Measurements from ENCODE around the gene PKN2.
"Not testable (repeated sequence)": the region's sequence is repeated elsewhere in the genome, so short reads cannot be mapped to it uniquely, and the experiment has no call there.

Gene PKN2

DNA sequence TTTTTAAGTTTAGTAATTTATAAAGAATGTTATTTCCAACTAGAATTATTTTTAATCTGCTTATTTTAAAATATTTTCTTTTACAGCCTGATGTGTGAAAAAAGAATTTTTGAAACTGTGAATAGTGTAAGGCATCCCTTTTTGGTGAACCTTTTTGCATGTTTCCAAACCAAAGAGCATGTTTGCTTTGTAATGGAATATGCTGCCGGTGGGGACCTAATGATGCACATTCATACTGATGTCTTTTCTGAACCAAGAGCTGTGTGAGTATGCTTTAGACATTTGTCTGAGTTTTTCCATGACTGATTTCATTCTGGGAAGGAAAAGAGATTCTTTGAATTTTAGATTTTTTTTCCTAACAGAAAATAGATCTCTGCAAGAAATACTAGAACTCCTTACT is 129.4 kb downstream of the PKN2 start:
- Histone ChIP-seq H3K27me3 (ENCODE audit: control insufficient read depth, insufficient read depth, low read length) (no peaks in the 10 kb centered on the region), H3K27ac (ENCODE audit: low read depth, low read length) (no peak overlapping the region), H3K36me3 (ENCODE audit: control insufficient read depth, insufficient read depth, low read length) (peaks cover 3% of the 10 kb centered on the region), H3K4me3 (ENCODE audit: low read length) (no peak overlapping the region), H3K9ac (ENCODE audit: low read length) (no peak overlapping the region), H3K4me1 (ENCODE audit: control insufficient read depth, insufficient read depth, low read length) (no peaks in the 10 kb centered on the region)

DNA sequence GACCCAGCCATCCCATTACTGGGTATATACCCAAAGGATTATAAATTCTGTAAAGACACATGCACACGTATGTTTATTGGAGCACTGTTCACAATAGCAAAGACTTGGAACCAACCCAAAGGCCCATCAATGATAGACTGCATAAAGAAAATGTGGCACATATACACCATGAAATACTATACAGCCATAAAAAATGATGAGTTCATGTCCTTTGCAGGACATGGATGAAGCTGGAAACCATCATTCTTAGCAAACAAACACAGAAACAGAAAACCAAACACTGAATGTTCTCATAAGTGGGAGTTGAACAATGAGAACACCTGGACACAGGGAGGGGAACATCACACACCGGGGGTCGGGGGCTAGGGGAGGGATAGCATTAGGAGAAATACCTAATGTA is 135.6 kb downstream of the PKN2 start:
- not testable (repeated sequence) for H3K27ac ChIP-seq (ENCODE audit: low read depth, low read length); H3K27me3 ChIP-seq (ENCODE audit: control insufficient read depth, insufficient read depth, low read length); H3K36me3 ChIP-seq (ENCODE audit: control insufficient read depth, insufficient read depth, low read length); H3K4me3 ChIP-seq (ENCODE audit: low read length); H3K9ac ChIP-seq (ENCODE audit: low read length); H3K4me1 ChIP-seq (ENCODE audit: control insufficient read depth, insufficient read depth, low read length)

- H3K4me3 ChIP-seq (ENCODE audit: low read length): no peak overlapping the region
- H3K4me1 ChIP-seq (ENCODE audit: control insufficient read depth, insufficient read depth, low read length): peaks cover 8% of the 10 kb centered on the region
- H3K36me3 ChIP-seq (ENCODE audit: control insufficient read depth, insufficient read depth, low read length): peaks cover 2% of the 10 kb centered on the region
These were observed 141.6 kb downstream of the PKN2 start for GRCh38 chr1:88825721-88826120.

GRCh38 chr1:88847643-88848042 is 163.6 kb downstream of the PKN2 start:
- peaks cover 5% of the 10 kb centered on the region for H3K36me3 ChIP-seq (ENCODE audit: control insufficient read depth, insufficient read depth, low read length)
- no peak overlapping the region for H3K27ac ChIP-seq (ENCODE audit: low read depth, low read length)
- no peaks in the 10 kb centered on the region for H3K27me3 ChIP-seq (ENCODE audit: control insufficient read depth, insufficient read depth, low read length)
- H3K4me1 ChIP-seq (ENCODE audit: control insufficient read depth, insufficient read depth, low read length): no peaks in the 10 kb centered on the region
- no peak overlapping the region for H3K4me3 ChIP-seq (ENCODE audit: low read length)
- H3K9ac ChIP-seq (ENCODE audit: low read length): no peak overlapping the region

More at GRCh38 chr1:88825721-88826120, 141.6 kb downstream of the PKN2 start:
- Histone ChIP-seq H3K9ac (ENCODE audit: low read length) (no peak overlapping the region), H3K27ac (ENCODE audit: low read depth, low read length) (no peak overlapping the region), H3K27me3 (ENCODE audit: control insufficient read depth, insufficient read depth, low read length) (no peaks in the 10 kb centered on the region)

GRCh38 chr1:88851303-88852063 is 167.4 kb downstream of the PKN2 start:
- H3K4me1 ChIP-seq (ENCODE audit: control insufficient read depth, insufficient read depth, low read length): no peaks in the 10 kb centered on the region
- H3K4me3 ChIP-seq (ENCODE audit: low read length): no peak overlapping the region
- no peak overlapping the region for H3K9ac ChIP-seq (ENCODE audit: low read length)
- H3K27me3 ChIP-seq (ENCODE audit: control insufficient read depth, insufficient read depth, low read length): no peaks in the 10 kb centered on the region
- H3K27ac ChIP-seq (ENCODE audit: low read depth, low read length): no peak overlapping the region
- peaks cover 12% of the 10 kb centered on the region for H3K36me3 ChIP-seq (ENCODE audit: control insufficient read depth, insufficient read depth, low read length)

- Histone ChIP-seq H3K4me1 (ENCODE audit: control insufficient read depth, insufficient read depth, low read length) (peaks cover 6% of the 10 kb centered on the region), H3K27ac (ENCODE audit: low read depth, low read length) (no peak overlapping the region), H3K27me3 (ENCODE audit: control insufficient read depth, insufficient read depth, low read length) (no peaks in the 10 kb centered on the region), H3K4me3 (ENCODE audit: low read length) (no peak overlapping the region), H3K36me3 (ENCODE audit: control insufficient read depth, insufficient read depth, low read length) (peaks cover 4% of the 10 kb centered on the region), H3K9ac (ENCODE audit: low read length) (no peak overlapping the region)
These were observed 183.9 kb downstream of the PKN2 start for GRCh38 chr1:88867743-88868521.

- not testable (repeated sequence) for H3K36me3 ChIP-seq (ENCODE audit: control insufficient read depth, insufficient read depth, low read length); H3K9ac ChIP-seq (ENCODE audit: low read length); H3K27ac ChIP-seq (ENCODE audit: low read depth, low read length); H3K4me3 ChIP-seq (ENCODE audit: low read length); H3K27me3 ChIP-seq (ENCODE audit: control insufficient read depth, insufficient read depth, low read length); H3K4me1 ChIP-seq (ENCODE audit: control insufficient read depth, insufficient read depth, low read length)
These were observed 185.6 kb downstream of the PKN2 start for GRCh38 chr1:88869644-88870043.

DNA sequence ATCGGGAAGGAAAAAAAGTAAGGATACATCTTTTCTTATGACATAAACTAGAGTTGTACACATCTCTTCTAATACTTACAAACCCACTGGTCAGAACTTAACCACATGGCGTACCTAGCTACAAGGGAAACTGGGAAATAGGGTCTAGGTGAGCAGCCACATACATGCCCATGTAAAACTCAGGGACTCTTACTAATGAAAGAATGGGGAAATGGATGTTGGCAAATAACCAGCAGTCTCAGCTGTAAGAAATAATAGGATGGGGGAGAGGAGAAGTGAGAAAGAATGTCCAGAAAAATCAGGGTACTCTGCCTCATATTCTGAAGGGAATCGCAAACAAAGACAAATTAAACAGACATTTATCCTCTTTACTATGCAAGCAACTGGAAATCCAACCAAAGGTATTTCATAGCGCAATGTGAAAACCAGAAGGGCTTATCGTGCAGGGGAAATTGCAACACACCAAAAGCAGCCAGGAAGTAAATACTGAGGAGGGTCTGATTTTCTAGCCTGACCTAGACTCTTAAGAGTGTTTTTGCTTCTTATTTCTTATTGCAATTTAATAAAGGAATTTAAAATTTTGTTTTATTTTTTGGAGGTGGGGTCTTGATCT is 189.8 kb downstream of the PKN2 start:
- no peak overlapping the region for H3K27ac ChIP-seq (ENCODE audit: low read depth, low read length)
- peaks cover 13% of the 10 kb centered on the region for H3K4me1 ChIP-seq (ENCODE audit: control insufficient read depth, insufficient read depth, low read length)
- no peak overlapping the region for H3K4me3 ChIP-seq (ENCODE audit: low read length)
- H3K9ac ChIP-seq (ENCODE audit: low read length): no peak overlapping the region
- H3K27me3 ChIP-seq (ENCODE audit: control insufficient read depth, insufficient read depth, low read length): no peaks in the 10 kb centered on the region
- no peaks in the 10 kb centered on the region for H3K36me3 ChIP-seq (ENCODE audit: control insufficient read depth, insufficient read depth, low read length)

DNA sequence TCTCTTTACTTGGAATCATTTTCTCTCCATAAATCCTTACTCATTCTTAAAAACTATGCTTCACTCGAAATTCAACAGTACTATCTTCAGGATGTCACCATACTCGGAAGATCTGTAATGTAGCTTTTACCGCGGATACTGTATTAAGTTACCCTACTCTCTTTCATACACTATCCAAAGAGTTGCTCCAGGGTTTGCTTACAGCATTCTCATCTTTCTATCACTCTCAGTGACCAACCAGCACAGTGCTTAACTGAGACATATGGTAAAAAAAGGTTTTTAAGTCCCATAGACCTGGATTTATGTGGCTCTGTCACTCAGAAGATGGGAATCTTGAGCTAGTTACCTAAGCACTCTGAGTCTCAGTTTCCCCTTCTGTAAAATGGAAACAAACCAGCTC is 191.5 kb downstream of the PKN2 start:
- peaks cover 3% of the 10 kb centered on the region for H3K36me3 ChIP-seq (ENCODE audit: control insufficient read depth, insufficient read depth, low read length)
- H3K4me1 ChIP-seq (ENCODE audit: control insufficient read depth, insufficient read depth, low read length): peaks cover 13% of the 10 kb centered on the region
- H3K9ac ChIP-seq (ENCODE audit: low read length): no peak overlapping the region
- no peaks in the 10 kb centered on the region for H3K27me3 ChIP-seq (ENCODE audit: control insufficient read depth, insufficient read depth, low read length)
- H3K27ac ChIP-seq (ENCODE audit: low read depth, low read length): no peak overlapping the region
- no peak overlapping the region for H3K4me3 ChIP-seq (ENCODE audit: low read length)

- no peak overlapping the region for H3K9ac ChIP-seq (ENCODE audit: low read length)
- peaks cover 13% of the 10 kb centered on the region for H3K4me1 ChIP-seq (ENCODE audit: control insufficient read depth, insufficient read depth, low read length)
- H3K36me3 ChIP-seq (ENCODE audit: control insufficient read depth, insufficient read depth, low read length): peaks cover 3% of the 10 kb centered on the region
- H3K4me3 ChIP-seq (ENCODE audit: low read length): no peak overlapping the region
- H3K27me3 ChIP-seq (ENCODE audit: control insufficient read depth, insufficient read depth, low read length): no peaks in the 10 kb centered on the region
- H3K27ac ChIP-seq (ENCODE audit: low read depth, low read length): no peak overlapping the region
These were observed 192.7 kb downstream of the PKN2 start for GRCh38 chr1:88876573-88877365.

DNA sequence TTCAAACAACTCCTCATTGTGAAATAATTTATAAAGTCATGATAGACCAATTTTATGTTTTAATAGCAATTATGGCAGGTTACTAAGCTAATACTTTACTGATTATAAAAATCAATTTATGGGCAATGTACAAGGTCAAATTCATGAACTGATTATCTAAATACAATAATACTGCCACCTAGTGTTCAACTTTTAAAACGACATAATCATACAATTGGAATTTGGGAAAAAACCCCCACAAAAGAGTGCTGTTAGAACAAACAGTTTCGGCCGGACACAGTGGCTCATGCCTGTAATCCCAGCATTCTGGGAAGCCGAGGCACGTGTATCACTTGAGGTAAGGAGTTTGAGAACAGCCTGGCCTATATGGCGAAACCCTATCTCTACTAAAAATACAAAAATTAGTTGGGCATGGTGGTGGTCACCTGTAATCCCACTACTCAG is 193.3 kb downstream of the PKN2 start:
- no peak overlapping the region for H3K9ac ChIP-seq (ENCODE audit: low read length)
- no peak overlapping the region for H3K27ac ChIP-seq (ENCODE audit: low read depth, low read length)
- peaks cover 13% of the 10 kb centered on the region for H3K4me1 ChIP-seq (ENCODE audit: control insufficient read depth, insufficient read depth, low read length)
- peaks cover 3% of the 10 kb centered on the region for H3K36me3 ChIP-seq (ENCODE audit: control insufficient read depth, insufficient read depth, low read length)
- H3K4me3 ChIP-seq (ENCODE audit: low read length): no peak overlapping the region
- no peaks in the 10 kb centered on the region for H3K27me3 ChIP-seq (ENCODE audit: control insufficient read depth, insufficient read depth, low read length)

GRCh38 chr1:88877911-88878310 is 193.8 kb downstream of the PKN2 start:
- H3K27ac ChIP-seq (ENCODE audit: low read depth, low read length): no peak overlapping the region
- H3K36me3 ChIP-seq (ENCODE audit: control insufficient read depth, insufficient read depth, low read length): peaks cover 3% of the 10 kb centered on the region
- no peaks in the 10 kb centered on the region for H3K27me3 ChIP-seq (ENCODE audit: control insufficient read depth, insufficient read depth, low read length)
- H3K9ac ChIP-seq (ENCODE audit: low read length): no peak overlapping the region
- H3K4me1 ChIP-seq (ENCODE audit: control insufficient read depth, insufficient read depth, low read length): peaks cover 13% of the 10 kb centered on the region
- no peak overlapping the region for H3K4me3 ChIP-seq (ENCODE audit: low read length)

All from rectal smooth muscle tissue (tissue), 1 donor.